Inferior parietal cortex (tissue), 1 donor: Measurements from ENCODE around the gene ELAPOR2.
"Not testable (repeated sequence)": the region's sequence is repeated elsewhere in the genome, so short reads cannot be mapped to it uniquely, and the experiment has no call there.

Experiments
- DNase-seq: peaks from one replicate; pipeline ENCODE4 v3.0.0-alpha.2; 2016; ENCODE audit errors: extremely low spot score

Gene ELAPOR2, protein sequence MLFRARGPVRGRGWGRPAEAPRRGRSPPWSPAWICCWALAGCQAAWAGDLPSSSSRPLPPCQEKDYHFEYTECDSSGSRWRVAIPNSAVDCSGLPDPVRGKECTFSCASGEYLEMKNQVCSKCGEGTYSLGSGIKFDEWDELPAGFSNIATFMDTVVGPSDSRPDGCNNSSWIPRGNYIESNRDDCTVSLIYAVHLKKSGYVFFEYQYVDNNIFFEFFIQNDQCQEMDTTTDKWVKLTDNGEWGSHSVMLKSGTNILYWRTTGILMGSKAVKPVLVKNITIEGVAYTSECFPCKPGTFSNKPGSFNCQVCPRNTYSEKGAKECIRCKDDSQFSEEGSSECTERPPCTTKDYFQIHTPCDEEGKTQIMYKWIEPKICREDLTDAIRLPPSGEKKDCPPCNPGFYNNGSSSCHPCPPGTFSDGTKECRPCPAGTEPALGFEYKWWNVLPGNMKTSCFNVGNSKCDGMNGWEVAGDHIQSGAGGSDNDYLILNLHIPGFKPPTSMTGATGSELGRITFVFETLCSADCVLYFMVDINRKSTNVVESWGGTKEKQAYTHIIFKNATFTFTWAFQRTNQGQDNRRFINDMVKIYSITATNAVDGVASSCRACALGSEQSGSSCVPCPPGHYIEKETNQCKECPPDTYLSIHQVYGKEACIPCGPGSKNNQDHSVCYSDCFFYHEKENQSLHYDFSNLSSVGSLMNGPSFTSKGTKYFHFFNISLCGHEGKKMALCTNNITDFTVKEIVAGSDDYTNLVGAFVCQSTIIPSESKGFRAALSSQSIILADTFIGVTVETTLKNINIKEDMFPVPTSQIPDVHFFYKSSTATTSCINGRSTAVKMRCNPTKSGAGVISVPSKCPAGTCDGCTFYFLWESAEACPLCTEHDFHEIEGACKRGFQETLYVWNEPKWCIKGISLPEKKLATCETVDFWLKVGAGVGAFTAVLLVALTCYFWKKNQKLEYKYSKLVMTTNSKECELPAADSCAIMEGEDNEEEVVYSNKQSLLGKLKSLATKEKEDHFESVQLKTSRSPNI

DNA sequence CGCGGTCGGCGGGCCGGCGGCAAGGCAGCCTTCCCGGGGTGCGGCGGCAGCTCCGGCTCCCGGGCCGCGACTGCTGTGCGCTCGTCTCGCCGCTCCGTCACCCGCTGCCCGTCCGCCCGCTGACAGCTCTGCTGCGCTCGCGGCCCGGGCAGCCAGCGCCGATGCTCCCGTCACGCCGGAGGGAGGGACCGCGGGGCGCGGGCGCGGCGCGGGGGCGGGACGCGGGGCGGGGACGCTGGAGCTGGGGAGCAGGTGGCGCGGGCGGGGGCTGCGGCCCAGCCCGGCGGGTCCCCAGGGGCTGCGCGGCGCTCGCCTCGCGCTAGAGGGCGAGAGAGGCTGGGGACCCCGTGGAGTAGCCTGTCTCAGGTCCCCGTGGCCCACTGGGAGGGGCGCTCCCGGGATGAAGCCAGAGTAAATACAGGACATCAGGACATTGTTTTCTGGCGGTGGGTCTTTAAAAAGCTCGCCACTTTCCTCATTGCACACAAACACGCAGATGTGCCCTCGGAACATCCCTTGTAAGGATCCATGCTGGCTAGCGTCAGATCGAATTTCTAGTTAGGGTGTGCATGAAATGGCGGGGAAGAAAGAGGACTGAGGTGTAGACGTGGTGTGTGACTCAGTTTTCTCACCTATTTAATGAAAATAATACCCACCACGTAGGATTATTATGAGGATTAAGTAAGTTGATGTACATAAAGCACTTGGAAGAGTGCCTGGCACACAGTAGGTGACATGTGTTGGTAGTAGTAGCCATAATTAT lies at the start of gene ELAPOR2:
Gene ELAPOR2 (minus strand): TSS at position 130 of the 763 bp plus-strand sequence. CDS start 141 bp downstream, outside the sequence.
- DNase-seq: peak; percentile 79

DNA sequence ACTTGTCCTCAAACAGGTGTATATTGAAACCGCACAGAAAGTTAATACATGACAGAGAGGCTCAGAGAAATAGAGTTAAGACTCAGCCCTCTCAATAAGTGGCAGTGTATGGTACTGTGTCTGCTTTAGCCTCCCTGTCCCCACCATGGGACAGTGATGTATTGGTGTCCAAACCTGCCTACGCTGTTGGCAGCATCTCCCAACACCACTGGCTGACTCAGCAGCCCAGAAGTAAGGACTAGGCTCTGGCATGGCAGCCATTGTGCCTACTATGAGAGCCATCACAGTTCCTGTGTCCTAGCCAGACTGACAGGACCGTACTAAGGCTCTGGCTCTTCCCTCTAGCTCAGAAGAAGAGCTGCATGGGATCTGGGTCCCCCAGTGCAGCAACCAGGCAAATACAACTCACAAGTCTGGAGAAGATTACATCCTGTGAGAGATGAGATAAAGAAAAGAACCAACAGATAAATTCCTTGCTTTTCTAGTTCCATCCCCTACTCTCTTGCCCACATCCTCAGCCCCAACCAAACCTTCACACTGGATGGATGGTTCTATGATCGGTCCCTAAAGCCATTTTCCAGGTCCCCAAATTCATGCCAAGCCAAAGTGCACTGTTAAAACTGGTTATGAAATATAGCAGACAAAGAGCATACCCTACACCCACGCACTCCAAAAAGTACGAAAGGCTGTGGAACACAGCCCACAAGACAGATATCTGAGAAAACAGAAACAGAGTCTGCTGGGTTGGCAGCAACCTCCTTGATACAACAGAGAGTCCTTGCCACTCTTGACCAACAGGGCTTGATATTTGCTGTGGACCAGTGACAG lies 48.7 kb upstream of the ELAPOR2 start:
- DNase-seq: no peak

- peak; percentile 9 for DNase-seq
These were observed 47.6 kb upstream of the ELAPOR2 start for GRCh38 chr7:87106974-87107612.

GRCh38 chr7:87105401-87105800 lies 45.9 kb upstream of the ELAPOR2 start:
- no peak for DNase-seq

DNA sequence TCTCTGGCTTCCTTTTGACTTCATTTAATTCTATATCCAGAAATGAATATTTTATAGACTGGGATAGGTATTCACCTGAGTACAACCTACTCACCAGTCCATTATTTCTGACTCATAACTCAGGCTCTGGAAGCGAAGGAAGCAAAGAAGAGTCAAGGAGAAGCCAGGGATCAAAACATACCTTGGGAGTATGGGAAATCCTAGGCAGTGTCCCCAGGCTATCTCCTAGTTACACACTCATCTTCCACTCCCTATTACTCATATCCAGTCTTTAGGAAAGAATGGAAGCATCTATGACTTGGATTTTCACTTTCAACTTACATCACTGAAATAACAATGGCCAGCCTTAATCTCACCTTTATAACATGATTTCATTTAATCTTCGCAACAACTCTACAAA lies 40.9 kb upstream of the ELAPOR2 start:
- no peak for DNase-seq

GRCh38 chr7:87097375-87097774 lies 37.9 kb upstream of the ELAPOR2 start:
- DNase-seq: not testable (repeated sequence)

DNA sequence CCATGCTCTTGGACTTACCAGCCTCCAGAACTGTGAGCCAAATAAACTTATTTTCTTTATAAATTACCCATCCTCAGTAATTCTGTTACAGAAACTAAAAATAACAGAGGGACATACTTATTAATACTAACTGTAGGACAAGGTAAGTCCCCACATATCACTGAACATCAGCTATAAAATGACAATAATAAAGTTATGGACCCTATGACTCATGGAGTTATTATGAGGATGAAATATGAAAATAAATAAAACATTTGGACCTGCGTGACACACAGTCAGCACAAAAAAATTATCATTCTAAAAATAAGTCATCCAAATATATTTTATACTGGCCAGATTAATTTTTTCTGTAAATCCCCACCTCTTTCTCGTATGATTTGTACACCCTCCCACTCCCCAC lies 34.9 kb upstream of the ELAPOR2 start:
- DNase-seq: no peak

GRCh38 chr7:87092568-87093091 lies 33.2 kb upstream of the ELAPOR2 start:
- no peak for DNase-seq

GRCh38 chr7:87091487-87092066 lies 32.1 kb upstream of the ELAPOR2 start:
- DNase-seq: no peak

DNA sequence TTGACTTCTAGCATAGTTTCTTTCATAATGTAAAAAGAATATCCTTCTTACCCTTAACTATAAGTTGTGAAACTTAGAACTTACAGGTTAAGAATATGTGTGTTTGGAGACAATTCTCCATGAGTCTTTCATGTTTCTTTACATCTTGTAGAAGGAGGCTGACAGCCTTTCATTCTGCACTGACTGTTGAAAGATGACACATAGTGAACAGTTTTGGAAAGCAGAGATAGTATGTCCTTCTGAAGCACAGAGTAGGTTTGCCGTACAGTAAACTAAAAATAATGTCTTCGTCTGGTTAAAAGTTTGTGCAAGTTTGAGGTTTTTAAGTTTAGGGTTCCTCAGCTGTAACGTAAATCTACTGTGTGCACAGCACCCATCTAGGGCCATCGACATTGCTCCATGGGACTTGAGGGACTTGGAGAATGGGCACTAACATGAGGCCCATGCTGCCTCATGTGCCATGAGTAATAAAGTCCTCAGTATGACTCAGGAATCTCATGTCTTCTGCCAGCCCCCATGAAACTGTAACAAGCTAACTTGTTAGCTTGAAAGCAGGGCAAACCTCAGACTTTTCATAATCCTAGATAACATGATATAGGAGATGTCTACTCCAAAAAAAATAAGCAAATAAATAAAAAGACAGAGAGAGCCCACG lies 24.5 kb upstream of the ELAPOR2 start:
- no peak for DNase-seq

GRCh38 chr7:87082675-87083074 lies 23.2 kb upstream of the ELAPOR2 start:
- no peak for DNase-seq

- no peak for DNase-seq
These were observed 16.4 kb upstream of the ELAPOR2 start for GRCh38 chr7:87075671-87076404.

GRCh38 chr7:87067788-87068187 lies 8.3 kb upstream of the ELAPOR2 start:
- DNase-seq: no peak

- DNase-seq: no peak
These were observed 759 bp upstream of the ELAPOR2 start for GRCh38 chr7:87060288-87060537.

- peak; percentile 18 for DNase-seq
These were observed 520 bp downstream of the ELAPOR2 start for GRCh38 chr7:87058744-87059524.

- no peak for DNase-seq
These were observed 2.2 kb downstream of the ELAPOR2 start for GRCh38 chr7:87057210-87057609.

DNA sequence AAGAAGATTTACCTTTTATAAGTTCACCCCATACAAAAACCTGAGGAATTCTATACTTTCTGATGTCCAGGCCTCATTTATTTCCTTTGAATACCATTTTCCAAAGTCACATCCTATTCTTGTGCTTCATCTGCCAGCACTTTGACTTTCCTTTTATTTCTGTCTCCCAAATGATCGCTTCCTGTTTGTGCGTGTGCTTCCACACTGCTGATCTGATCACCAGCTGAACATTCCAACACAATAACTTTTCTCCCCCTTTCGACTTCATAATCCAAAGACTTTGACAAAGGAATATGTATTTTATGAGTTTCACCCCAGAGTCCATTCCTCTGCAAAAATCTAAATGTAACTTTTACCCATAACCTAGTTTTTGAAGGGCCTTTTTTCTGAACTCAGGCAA lies 3.1 kb downstream of the ELAPOR2 start:
- no peak for DNase-seq

DNA sequence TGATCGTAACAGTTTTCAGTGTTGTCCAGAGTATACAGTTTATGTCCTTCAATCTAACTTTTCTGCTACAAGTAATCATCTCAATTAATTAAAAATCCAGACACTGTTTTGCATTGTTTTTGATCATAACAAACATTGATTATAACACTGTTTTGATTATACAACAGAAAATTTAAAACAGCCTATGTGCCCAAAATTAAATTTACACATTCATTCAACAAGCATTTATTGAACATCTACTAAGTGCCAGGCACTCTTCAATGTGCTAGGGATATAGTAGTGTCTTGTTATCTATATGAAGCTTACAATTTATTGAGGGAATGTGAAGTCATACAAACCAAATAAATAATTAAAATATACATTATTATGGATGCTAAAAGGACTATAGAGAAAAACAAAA lies 10.6 kb downstream of the ELAPOR2 start:
- DNase-seq: no peak
